ENCODE results near the gene ARL8A.

DNA sequence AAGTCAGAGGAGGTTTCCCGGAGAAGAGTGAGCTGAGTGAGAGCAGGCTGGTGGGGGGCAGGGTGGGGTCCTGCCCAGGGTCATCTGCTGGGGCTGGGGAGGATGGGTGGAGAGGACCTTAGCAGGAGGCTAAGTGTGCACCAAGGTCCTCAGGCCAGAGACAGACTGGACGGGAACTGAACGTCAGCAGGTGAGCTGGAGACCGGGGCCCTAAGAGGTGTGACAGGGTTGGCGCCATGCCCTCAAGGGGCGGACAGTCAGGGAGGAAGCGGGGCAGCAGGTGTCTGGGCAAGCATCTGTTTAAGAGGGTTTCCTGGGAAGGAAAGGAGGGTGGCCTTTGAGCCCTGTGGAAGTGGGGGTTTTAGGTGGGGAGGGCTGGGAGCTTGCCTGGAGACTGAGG lies 29.5 kb upstream of the ARL8A start:
- TF ChIP-seq EP300 (IDR thresholded peaks at IDR 0.05) (no peak), CTCF (IDR thresholded peaks at IDR 0.05) (no peak), POLR2A (IDR thresholded peaks at IDR 0.05) (no peak), POLR2AphosphoS5 (IDR thresholded peaks at IDR 0.05) (no peak)

All from upper lobe of left lung (tissue), 4 donors.